PFSK-1 (cell line): ENCODE results near the gene HOXB7.

Experiments used
- FOXP2 ChIP-seq: optimal IDR thresholded peaks from 2 replicates; pipeline ENCODE3; 2011; ENCODE audit warnings: borderline replicate concordance, control low read depth, inconsistent platforms; ENCODE audit not compliant: insufficient read depth; ENCODE audit errors: extremely low read length, extremely low read depth
- POLR2AphosphoS5 ChIP-seq: IDR thresholded peaks from 2 replicates; pipeline ENCODE4 v1.6.1; 2012; ENCODE audit warnings: low read depth, mild to moderate bottlenecking, control low read depth, low read length, moderate library complexity
- SIN3A ChIP-seq: IDR thresholded peaks from 2 replicates; pipeline ENCODE4 v1.6.1; 2012; ENCODE audit warnings: mild to moderate bottlenecking, low read length, moderate library complexity, borderline replicate concordance; ENCODE audit not compliant: insufficient read depth
- TAF1 ChIP-seq: IDR thresholded peaks from 2 replicates; pipeline ENCODE4 v1.6.1; 2012; ENCODE audit warnings: low read length, control low read depth, borderline replicate concordance; ENCODE audit not compliant: insufficient read depth
- TF ChIP-seq, protein P1 (sequence below), 2 experiments: IDR thresholded peaks; 2 replicates each; pipeline versions ENCODE4 v1.6.1 to v1.8.0; 2011 to 2012; ENCODE audit warnings: low read depth in 2 of 2, low read length in 2 of 2, control low read depth in 1 of 2, inconsistent platforms in 1 of 2, mild to moderate bottlenecking in 1 of 2, moderate library complexity in 1 of 2; ENCODE audit not compliant: insufficient read depth in 1 of 2

The HOXB7 gene

DNA sequence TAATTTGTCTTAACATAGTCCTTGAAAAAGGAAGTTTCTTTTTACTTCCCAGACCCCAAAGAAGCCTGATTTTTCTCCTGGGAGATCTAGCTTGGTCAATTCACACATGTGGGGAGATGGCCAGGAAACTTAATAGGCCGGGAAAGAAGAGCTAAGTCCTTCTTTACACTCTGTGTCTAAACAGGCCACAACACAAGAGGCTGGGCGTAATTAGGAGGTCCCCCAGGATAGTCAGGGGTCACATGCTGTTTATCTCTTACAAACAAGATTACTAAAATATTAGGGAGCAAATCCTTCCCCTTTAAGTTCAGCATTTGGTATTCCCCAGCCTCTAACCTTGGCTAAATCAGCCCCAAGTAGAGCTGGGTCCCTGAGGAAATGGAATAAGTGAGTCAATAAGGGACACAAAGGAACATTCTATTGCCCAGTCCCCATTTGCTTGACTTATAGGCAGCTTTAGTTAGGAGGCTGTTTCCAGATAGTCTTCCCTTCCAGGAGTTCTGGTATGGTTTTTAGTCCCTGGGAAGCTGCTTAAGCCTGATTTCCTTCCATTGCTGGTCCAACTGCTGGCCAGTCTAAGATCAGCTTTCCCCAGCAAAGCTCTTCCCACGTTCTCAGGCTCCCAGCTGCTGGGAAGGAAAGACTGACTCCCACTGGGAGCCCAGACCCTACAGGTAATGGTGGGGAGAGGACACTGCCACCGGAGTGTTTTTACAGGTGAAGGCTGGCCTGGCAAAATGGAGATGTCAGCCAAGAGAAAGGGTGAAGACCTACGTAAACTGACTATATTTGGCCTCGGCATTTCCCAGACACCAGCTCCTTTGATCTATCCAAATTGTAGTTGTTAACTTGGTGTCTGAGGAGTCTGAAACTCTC is 29.4 kb upstream of the HOXB7 start:
- TF ChIP-seq TAF1 (no peak), FOXP2 (no peak), POLR2AphosphoS5 (no peak), SIN3A (no peak)
- TF ChIP-seq, protein P1, sequence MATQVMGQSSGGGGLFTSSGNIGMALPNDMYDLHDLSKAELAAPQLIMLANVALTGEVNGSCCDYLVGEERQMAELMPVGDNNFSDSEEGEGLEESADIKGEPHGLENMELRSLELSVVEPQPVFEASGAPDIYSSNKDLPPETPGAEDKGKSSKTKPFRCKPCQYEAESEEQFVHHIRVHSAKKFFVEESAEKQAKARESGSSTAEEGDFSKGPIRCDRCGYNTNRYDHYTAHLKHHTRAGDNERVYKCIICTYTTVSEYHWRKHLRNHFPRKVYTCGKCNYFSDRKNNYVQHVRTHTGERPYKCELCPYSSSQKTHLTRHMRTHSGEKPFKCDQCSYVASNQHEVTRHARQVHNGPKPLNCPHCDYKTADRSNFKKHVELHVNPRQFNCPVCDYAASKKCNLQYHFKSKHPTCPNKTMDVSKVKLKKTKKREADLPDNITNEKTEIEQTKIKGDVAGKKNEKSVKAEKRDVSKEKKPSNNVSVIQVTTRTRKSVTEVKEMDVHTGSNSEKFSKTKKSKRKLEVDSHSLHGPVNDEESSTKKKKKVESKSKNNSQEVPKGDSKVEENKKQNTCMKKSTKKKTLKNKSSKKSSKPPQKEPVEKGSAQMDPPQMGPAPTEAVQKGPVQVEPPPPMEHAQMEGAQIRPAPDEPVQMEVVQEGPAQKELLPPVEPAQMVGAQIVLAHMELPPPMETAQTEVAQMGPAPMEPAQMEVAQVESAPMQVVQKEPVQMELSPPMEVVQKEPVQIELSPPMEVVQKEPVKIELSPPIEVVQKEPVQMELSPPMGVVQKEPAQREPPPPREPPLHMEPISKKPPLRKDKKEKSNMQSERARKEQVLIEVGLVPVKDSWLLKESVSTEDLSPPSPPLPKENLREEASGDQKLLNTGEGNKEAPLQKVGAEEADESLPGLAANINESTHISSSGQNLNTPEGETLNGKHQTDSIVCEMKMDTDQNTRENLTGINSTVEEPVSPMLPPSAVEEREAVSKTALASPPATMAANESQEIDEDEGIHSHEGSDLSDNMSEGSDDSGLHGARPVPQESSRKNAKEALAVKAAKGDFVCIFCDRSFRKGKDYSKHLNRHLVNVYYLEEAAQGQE (IDR thresholded peaks at IDR 0.05; ENCODE audit: insufficient read depth in 1 of 2, low read depth in 2 of 2, low read length in 2 of 2) = no peak

DNA sequence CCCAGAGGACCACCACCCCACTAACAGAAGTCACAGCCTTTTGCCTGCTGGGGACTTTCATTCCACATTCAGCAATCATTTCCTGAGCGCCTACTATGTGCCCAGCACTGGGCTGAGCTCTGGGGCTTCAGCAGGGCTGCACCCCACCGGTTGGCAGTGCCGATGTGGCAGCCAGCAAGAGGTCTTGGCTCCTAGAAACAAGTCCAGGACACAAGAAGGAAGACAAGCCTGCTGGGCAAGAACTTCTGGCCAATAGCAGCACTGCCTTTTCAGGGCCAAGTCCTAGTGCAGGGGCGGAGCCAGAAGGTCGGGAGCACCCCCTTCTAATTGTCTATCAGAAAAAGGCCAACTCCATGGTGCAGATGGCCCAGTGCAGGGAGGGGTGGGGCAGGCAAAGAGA is 28.3 kb upstream of the HOXB7 start:
- TF ChIP-seq, protein P1 (IDR thresholded peaks at IDR 0.05; ENCODE audit: insufficient read depth in 1 of 2, low read depth in 2 of 2, low read length in 2 of 2) = no peak

DNA sequence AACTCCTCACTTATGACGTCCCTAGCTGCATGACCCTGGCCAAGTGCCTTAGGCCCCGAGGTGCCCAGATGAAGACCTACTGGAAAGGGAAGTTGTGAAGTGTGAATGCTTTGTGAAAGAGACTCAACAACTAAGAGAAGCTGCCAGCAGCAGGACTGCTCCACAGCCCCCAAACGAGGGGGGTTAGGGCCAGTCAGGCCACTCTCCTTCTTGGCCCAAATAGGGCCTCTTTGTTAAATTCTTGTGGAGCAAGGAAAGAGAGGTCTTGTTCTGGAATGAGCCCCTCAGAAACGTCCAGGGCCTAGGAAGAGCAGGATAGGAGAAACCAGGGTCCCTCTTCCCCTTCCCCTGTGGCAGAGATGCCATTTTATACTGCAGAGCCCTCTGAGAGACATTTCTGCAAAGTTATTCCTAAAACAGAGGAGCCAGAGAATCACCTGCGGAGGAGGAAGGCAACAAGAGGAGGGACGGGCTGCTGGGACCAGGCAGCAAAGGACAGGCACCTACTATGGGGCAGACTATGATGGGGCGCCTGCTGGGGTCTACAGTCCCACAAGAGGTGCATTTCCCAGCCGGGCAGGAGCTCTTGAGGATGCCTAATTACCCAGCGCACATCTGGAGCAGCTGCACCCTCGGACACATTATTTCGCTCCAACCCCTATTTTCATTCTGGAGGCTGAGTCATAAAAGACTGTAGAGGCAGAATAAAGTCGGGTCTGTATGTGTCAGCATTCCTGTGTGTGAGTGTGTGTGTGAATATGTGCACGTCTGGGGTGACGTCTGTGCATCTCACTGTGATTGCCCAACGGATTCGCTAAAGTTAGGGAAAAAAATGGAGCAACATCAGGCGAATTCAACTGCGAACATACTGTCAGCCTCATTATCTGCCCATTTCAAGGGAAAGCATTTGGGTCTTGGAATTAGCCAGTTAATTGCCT is 26.8 kb upstream of the HOXB7 start:
- TF ChIP-seq FOXP2 = no peak
- no peak for TF ChIP-seq SIN3A
- no peak for TF ChIP-seq POLR2AphosphoS5
- TF ChIP-seq TAF1 = no peak
- TF ChIP-seq, protein P1 (IDR thresholded peaks at IDR 0.05; ENCODE audit: insufficient read depth in 1 of 2, low read depth in 2 of 2, low read length in 2 of 2) = no peak

DNA sequence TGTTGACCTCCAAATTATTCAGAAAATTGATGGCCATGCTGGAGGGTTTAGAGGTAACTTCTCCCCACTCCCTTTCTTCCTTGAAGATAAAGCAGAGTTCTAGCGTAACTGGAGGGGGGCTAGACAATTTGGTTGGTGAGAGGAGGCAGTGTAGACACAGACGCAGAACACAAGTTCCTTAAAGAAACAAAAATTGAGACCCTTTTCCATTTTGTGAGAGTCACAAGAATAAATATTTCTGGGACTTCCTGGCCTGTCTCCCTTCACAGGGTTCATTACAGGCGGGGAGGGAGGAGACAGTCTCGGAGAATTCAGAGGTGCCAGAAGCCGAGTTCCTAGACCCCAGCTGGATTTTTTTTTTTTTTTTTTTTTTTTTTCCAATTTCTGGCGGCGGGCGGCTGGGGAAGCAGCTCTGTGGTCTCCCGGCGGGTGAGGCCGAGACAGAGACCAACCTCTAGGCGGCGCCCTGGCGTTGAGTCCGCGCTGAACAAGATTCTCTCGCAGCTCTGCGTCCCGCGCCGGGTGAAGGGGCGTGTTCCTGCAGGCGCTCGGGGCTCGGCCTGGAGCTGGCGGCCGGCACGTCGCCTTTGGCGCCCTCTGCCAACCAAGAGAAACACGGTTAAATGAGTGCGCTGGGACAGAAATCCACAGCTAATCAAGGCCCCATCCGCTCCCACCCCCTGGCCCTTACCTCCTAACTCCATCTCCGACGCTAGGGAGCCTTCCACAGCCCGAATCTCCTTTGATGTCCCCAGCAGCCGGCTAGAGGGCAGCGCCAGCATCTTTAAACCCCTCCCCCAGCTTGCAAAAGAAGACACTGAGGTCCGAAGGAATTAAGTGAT is 25.6 kb upstream of the HOXB7 start:
- TF ChIP-seq, protein P1 (IDR thresholded peaks at IDR 0.05; ENCODE audit: insufficient read depth in 1 of 2, low read depth in 2 of 2, low read length in 2 of 2) = no peak
- no peak for TF ChIP-seq FOXP2
- TF ChIP-seq TAF1 = no peak
- TF ChIP-seq SIN3A = no peak
- TF ChIP-seq POLR2AphosphoS5 = no peak
